Panc1 (cell line): ENCODE measurements around the gene TMEM161A. TPM values are rescaled to one million over a fixed set of nuclear protein-coding genes. Genes with fewer than 3 reads are reported as not detected.

Experiments
- ATAC-seq: fragments of 200-7000 bp; cut with Tn5 transposase; 2 replicates; pipeline ENCODE4 v1.9.1; 2020; ENCODE audit warnings: mild to moderate bottlenecking, moderate library complexity
- BruUV-seq: library from RNA; stranded (reverse); fragments of 400-500 nt; replicated peaks from 2 replicates; lab custom pipeline; 2021; lab: Mats Ljungman, UMichigan
- CTCF ChIA-PET: fragments of 300-600 bp; sonication (Branson Sonifier 250); formaldehyde crosslinking; loops from one replicate; lab custom pipeline; 2022; ENCODE audit warnings: antibody characterized with exemption; lab: Charles Lee
- POLR2A ChIA-PET: fragments of 300-600 bp; sonication (Branson Sonifier 250); formaldehyde crosslinking; loops from one replicate; lab custom pipeline; 2022; ENCODE audit warnings: antibody characterized with exemption; lab: Charles Lee
- DNase-seq: peaks from one replicate; pipeline ENCODE4 v3.0.0-alpha.2; 2010; ENCODE audit warnings: low read depth, low spot score
- H3K27ac ChIP-seq: 2 replicates; pipeline ENCODE4 v1.5.1; 2011; ENCODE audit warnings: mild to moderate bottlenecking, low read length, inconsistent platforms
- H3K27me3 ChIP-seq: fragments of 200-500 bp; sonication (Bioruptor generic); 2 replicates; pipeline ENCODE4 v1.6.0; 2014; ENCODE audit warnings: low read length, inconsistent platforms; ENCODE audit not compliant: control insufficient read depth, insufficient read depth
- H3K36me3 ChIP-seq: fragments of 200-500 bp; sonication (Bioruptor generic); 2 replicates; pipeline ENCODE4 v1.5.1; 2014; ENCODE audit warnings: inconsistent platforms, mild to moderate bottlenecking, low read length, moderate library complexity; ENCODE audit not compliant: control insufficient read depth, insufficient read depth
- H3K4me1 ChIP-seq: 2 replicates; pipeline ENCODE4 v1.5.1; 2011; ENCODE audit warnings: inconsistent platforms, mild to moderate bottlenecking, low read length, moderate library complexity; ENCODE audit not compliant: control insufficient read depth, insufficient read depth
- H3K4me3 ChIP-seq, 2 experiments: 2 replicates each; pipeline ENCODE4 v1.5.1; 2011 to 2012; ENCODE audit warnings: low read depth in 2 of 2, low read length in 2 of 2, mild to moderate bottlenecking in 2 of 2, inconsistent platforms in 1 of 2, moderate library complexity in 1 of 2
- H3K9me3 ChIP-seq: fragments of 200-500 bp; sonication (Bioruptor generic); 2 replicates; pipeline ENCODE4 v1.5.1; 2014; ENCODE audit warnings: low read depth, mild to moderate bottlenecking, inconsistent platforms, low read length, moderate library complexity; ENCODE audit not compliant: control insufficient read depth, insufficient read depth
- CTCF ChIP-seq: fragments of 450-650 bp; IDR thresholded peaks from 2 replicates; pipeline ENCODE4 v1.5.1; 2017; ENCODE audit warnings: mild to moderate bottlenecking
- POLR2AphosphoS5 ChIP-seq: IDR thresholded peaks from 2 replicates; pipeline ENCODE4 v1.6.1; 2012; ENCODE audit warnings: mild to moderate bottlenecking, low read depth, low read length, moderate library complexity
- REST ChIP-seq, 2 experiments: IDR thresholded peaks; 2 replicates each; pipeline ENCODE4 v1.6.1; 2011 to 2012; ENCODE audit warnings: low read depth in 2 of 2, control low read depth in 1 of 2, low read length in 1 of 2, mild to moderate bottlenecking in 1 of 2, moderate library complexity in 1 of 2; ENCODE audit not compliant: insufficient read depth in 1 of 2
- SIN3A ChIP-seq: IDR thresholded peaks from 2 replicates; pipeline ENCODE4 v1.6.1; 2012; ENCODE audit warnings: low read depth, mild to moderate bottlenecking, low read length, moderate library complexity, borderline replicate concordance; ENCODE audit not compliant: insufficient read depth
- TCF7L2 ChIP-seq: IDR thresholded peaks from 2 replicates; pipeline ENCODE4 v1.6.1; 2011; ENCODE audit warnings: mild to moderate bottlenecking, low read depth, low read length, inconsistent platforms
- in situ Hi-C: cut with HindIII; loops from 2 replicates; pipeline ENCODE4 v1.10.0; 2016; ENCODE audit warnings: low sequenced_read_pairs, low pct_unique_long_range_greater_than_20kb
- intact Hi-C: fragments of 100-400 bp; cut with micrococcal nuclease; formaldehyde crosslinking; loops from one replicate; pipeline ENCODE4 v1.10.0; 2022; ENCODE audit not compliant: unreplicated experiment
- total RNA-seq: library from RNA; stranded (reverse); gene quantifications from one replicate; pipeline ENCODE4 v1.2.1, GENCODE V29; 2021; ENCODE audit not compliant: unreplicated experiment

TMEM161A gene
- total RNA-seq, 1 experiment from 2014 or later, result 26.7 TPM

- no peak overlapping the region for H3K27ac ChIP-seq
- H3K27me3 ChIP-seq, result no peaks in the 10 kb centered on the region
- in situ Hi-C loops (no loop called here), intact Hi-C loops (no loop called here)
- ChIA-PET POLR2A (no interaction called here), CTCF (no interaction called here)
- ATAC-seq, result no peak
- no peak overlapping the region for H3K4me3 ChIP-seq
- H3K36me3 ChIP-seq, result no peaks in the 10 kb centered on the region
- TF ChIP-seq TCF7L2, result no peak
- TF ChIP-seq SIN3A, result no peak
- no peak for TF ChIP-seq REST (IDR thresholded peaks at IDR 0.05; ENCODE audit: insufficient read depth in 1 of 2, low read depth in 2 of 2, low read length in 1 of 2)
- no peak for TF ChIP-seq POLR2AphosphoS5
- TF ChIP-seq CTCF, result no peak
- no peak for DNase-seq
- BruUV-seq, result no TSS peak
- no peaks in the 10 kb centered on the region for H3K9me3 ChIP-seq
- H3K4me1 ChIP-seq, result no peaks in the 10 kb centered on the region
These were observed 14.9 kb downstream of the TMEM161A start for GRCh38 chr19:19123386-19123785.

- in situ Hi-C loops (no loop called here), intact Hi-C loops (no loop called here)
- Histone ChIP-seq H3K27ac (no peak overlapping the region), H3K36me3 (no peaks in the 10 kb centered on the region), H3K9me3 (no peaks in the 10 kb centered on the region), H3K4me1 (no peaks in the 10 kb centered on the region), H3K4me3 (no peak overlapping the region), H3K27me3 (no peaks in the 10 kb centered on the region)
- TF ChIP-seq TCF7L2, result no peak
- no peak for TF ChIP-seq REST (IDR thresholded peaks at IDR 0.05; ENCODE audit: insufficient read depth in 1 of 2, low read depth in 2 of 2, low read length in 1 of 2)
- TF ChIP-seq POLR2AphosphoS5, result no peak
- TF ChIP-seq SIN3A, result no peak
- TF ChIP-seq CTCF, result no peak
- CTCF ChIA-PET, result interaction anchor here (0.6 kb wide), 1 partner anchor 511 kb away, joined by 5 read pairs; no protein-coding TSS in a partner anchor
- DNase-seq, result no peak
- POLR2A ChIA-PET, result no interaction called here
- BruUV-seq, result no TSS peak
- ATAC-seq, result no peak
These were observed 15.4 kb downstream of the TMEM161A start for GRCh38 chr19:19122902-19123301.
